ENCODE data around the gene KLHL6. TPM values are rescaled to one million over a fixed set of nuclear protein-coding genes. Genes with fewer than 3 reads are reported as not detected.

KLHL6 gene
- total RNA-seq, 3 donors from 2014 or later = 27.9 to 35.5 (median 29.9) TPM

- no peak overlapping the region for H3K4me3 Mint-ChIP-seq
- H3K9me3 Mint-ChIP-seq = no peaks in the 10 kb centered on the region
- peaks cover 48% of the 10 kb centered on the region for H3K36me3 Mint-ChIP-seq (ENCODE audit: insufficient read depth)
- peaks cover 2% of the 10 kb centered on the region for H3K4me1 Mint-ChIP-seq (ENCODE audit: low read depth)
- no peak for ATAC-seq
- H3K27me3 Mint-ChIP-seq (ENCODE audit: low read depth) = no peaks in the 10 kb centered on the region
- no peak for DNase-seq
Measured at GRCh38 chr3:183494341-183494740, 61.2 kb downstream of the KLHL6 start.

GRCh38 chr3:183493296-183494045 lies 62.0 kb downstream of the KLHL6 start:
- DNase-seq (no peak), ATAC-seq (no peak)
- H3K36me3 Mint-ChIP-seq (ENCODE audit: insufficient read depth) = peaks cover 47% of the 10 kb centered on the region
- H3K27me3 Mint-ChIP-seq (ENCODE audit: low read depth) = no peaks in the 10 kb centered on the region
- no peaks in the 10 kb centered on the region for H3K9me3 Mint-ChIP-seq
- H3K4me3 Mint-ChIP-seq = no peak overlapping the region
- peaks cover 2% of the 10 kb centered on the region for H3K4me1 Mint-ChIP-seq (ENCODE audit: low read depth)

- Mint-ChIP-seq H3K27me3 (ENCODE audit: low read depth) (no peaks in the 10 kb centered on the region), H3K4me3 (no peak overlapping the region), H3K4me1 (ENCODE audit: low read depth) (peaks cover 2% of the 10 kb centered on the region), H3K36me3 (ENCODE audit: insufficient read depth) (peaks cover 43% of the 10 kb centered on the region), H3K9me3 (no peaks in the 10 kb centered on the region)
- ATAC-seq (no peak), DNase-seq (no peak)
Measured at GRCh38 chr3:183492849-183493179, 62.7 kb downstream of the KLHL6 start.

- no peaks in the 10 kb centered on the region for H3K9me3 Mint-ChIP-seq
- DNase-seq (no peak), ATAC-seq (no peak)
- H3K36me3 Mint-ChIP-seq (ENCODE audit: insufficient read depth) = peaks cover 39% of the 10 kb centered on the region
- H3K4me1 Mint-ChIP-seq (ENCODE audit: low read depth) = peaks cover 2% of the 10 kb centered on the region
- no peaks in the 10 kb centered on the region for H3K27me3 Mint-ChIP-seq (ENCODE audit: low read depth)
- no peak overlapping the region for H3K4me3 Mint-ChIP-seq
Measured at GRCh38 chr3:183491923-183492848, 63.3 kb downstream of the KLHL6 start.

GRCh38 chr3:183491109-183491922 lies 64.2 kb downstream of the KLHL6 start:
- Mint-ChIP-seq H3K27me3 (ENCODE audit: low read depth) (no peaks in the 10 kb centered on the region), H3K36me3 (ENCODE audit: insufficient read depth) (peaks cover 39% of the 10 kb centered on the region), H3K4me3 (no peak overlapping the region), H3K4me1 (ENCODE audit: low read depth) (peaks cover 2% of the 10 kb centered on the region), H3K9me3 (no peaks in the 10 kb centered on the region)
- ATAC-seq (no peak), DNase-seq (no peak)

- peaks cover 2% of the 10 kb centered on the region for H3K4me1 Mint-ChIP-seq (ENCODE audit: low read depth)
- H3K9me3 Mint-ChIP-seq = no peaks in the 10 kb centered on the region
- no peaks in the 10 kb centered on the region for H3K27me3 Mint-ChIP-seq (ENCODE audit: low read depth)
- DNase-seq (no peak), ATAC-seq (no peak)
- H3K36me3 Mint-ChIP-seq (ENCODE audit: insufficient read depth) = peaks cover 39% of the 10 kb centered on the region
- H3K4me3 Mint-ChIP-seq = no peak overlapping the region
Measured at GRCh38 chr3:183490653-183491052, 64.9 kb downstream of the KLHL6 start.

- no peak overlapping the region for H3K4me3 Mint-ChIP-seq
- peaks cover 2% of the 10 kb centered on the region for H3K4me1 Mint-ChIP-seq (ENCODE audit: low read depth)
- H3K36me3 Mint-ChIP-seq (ENCODE audit: insufficient read depth) = peaks cover 39% of the 10 kb centered on the region
- H3K9me3 Mint-ChIP-seq = no peaks in the 10 kb centered on the region
- H3K27me3 Mint-ChIP-seq (ENCODE audit: low read depth) = no peaks in the 10 kb centered on the region
- no peak for DNase-seq
- ATAC-seq = no peak
Measured at GRCh38 chr3:183490211-183490601, 65.3 kb downstream of the KLHL6 start.

- Mint-ChIP-seq H3K36me3 (ENCODE audit: insufficient read depth) (peaks cover 39% of the 10 kb centered on the region), H3K4me1 (ENCODE audit: low read depth) (peaks cover 2% of the 10 kb centered on the region), H3K9me3 (no peaks in the 10 kb centered on the region), H3K4me3 (no peak overlapping the region), H3K27me3 (ENCODE audit: low read depth) (no peaks in the 10 kb centered on the region)
- DNase-seq (no peak), ATAC-seq (no peak)
Measured at GRCh38 chr3:183489455-183490210, 65.9 kb downstream of the KLHL6 start.

- no peak for DNase-seq
- no peaks in the 10 kb centered on the region for H3K27me3 Mint-ChIP-seq (ENCODE audit: low read depth)
- peaks cover 2% of the 10 kb centered on the region for H3K4me1 Mint-ChIP-seq (ENCODE audit: low read depth)
- no peak overlapping the region for H3K4me3 Mint-ChIP-seq
- H3K9me3 Mint-ChIP-seq = no peaks in the 10 kb centered on the region
- ATAC-seq = no peak
- H3K36me3 Mint-ChIP-seq (ENCODE audit: insufficient read depth) = peaks cover 30% of the 10 kb centered on the region
Measured at GRCh38 chr3:183488343-183488742, 67.2 kb downstream of the KLHL6 start.

- Mint-ChIP-seq H3K27me3 (ENCODE audit: low read depth) (no peaks in the 10 kb centered on the region), H3K4me1 (ENCODE audit: low read depth) (peaks cover 2% of the 10 kb centered on the region), H3K9me3 (no peaks in the 10 kb centered on the region), H3K36me3 (ENCODE audit: insufficient read depth) (peaks cover 25% of the 10 kb centered on the region), H3K4me3 (no peak overlapping the region)
- no peak for ATAC-seq
- DNase-seq = no peak
Measured at GRCh38 chr3:183487896-183488295, 67.6 kb downstream of the KLHL6 start.

- DNase-seq (no peak), ATAC-seq (no peak)
- H3K4me1 Mint-ChIP-seq (ENCODE audit: low read depth) = peaks cover 2% of the 10 kb centered on the region
- H3K4me3 Mint-ChIP-seq = no peak overlapping the region
- H3K9me3 Mint-ChIP-seq = no peaks in the 10 kb centered on the region
- H3K36me3 Mint-ChIP-seq (ENCODE audit: insufficient read depth) = peaks cover 16% of the 10 kb centered on the region
- H3K27me3 Mint-ChIP-seq (ENCODE audit: low read depth) = no peaks in the 10 kb centered on the region
Measured at GRCh38 chr3:183487016-183487415, 68.5 kb downstream of the KLHL6 start.

- Mint-ChIP-seq H3K27me3 (ENCODE audit: low read depth) (no peaks in the 10 kb centered on the region), H3K9me3 (no peaks in the 10 kb centered on the region)
Measured at GRCh38 chr3:183486472-183486871, 69.0 kb downstream of the KLHL6 start.

GRCh38 chr3:183485585-183485984 lies 69.9 kb downstream of the KLHL6 start:
- DNase-seq = no peak
- Mint-ChIP-seq H3K4me3 (no peak overlapping the region), H3K9me3 (no peaks in the 10 kb centered on the region), H3K27me3 (ENCODE audit: low read depth) (no peaks in the 10 kb centered on the region), H3K4me1 (ENCODE audit: low read depth) (peaks cover 3% of the 10 kb centered on the region), H3K36me3 (ENCODE audit: insufficient read depth) (peaks cover 7% of the 10 kb centered on the region)
- ATAC-seq = no peak

More at GRCh38 chr3:183486472-183486871, 69.0 kb downstream of the KLHL6 start:
- H3K4me3 Mint-ChIP-seq = no peak overlapping the region
- H3K4me1 Mint-ChIP-seq (ENCODE audit: low read depth) = peaks cover 3% of the 10 kb centered on the region
- ATAC-seq = no peak
- H3K36me3 Mint-ChIP-seq (ENCODE audit: insufficient read depth) = peaks cover 11% of the 10 kb centered on the region
- no peak for DNase-seq

GRCh38 chr3:183485093-183485492 lies 70.4 kb downstream of the KLHL6 start:
- DNase-seq (no peak), ATAC-seq (no peak)
- no peak overlapping the region for H3K4me3 Mint-ChIP-seq
- no peaks in the 10 kb centered on the region for H3K9me3 Mint-ChIP-seq
- H3K4me1 Mint-ChIP-seq (ENCODE audit: low read depth) = peaks cover 5% of the 10 kb centered on the region
- H3K27me3 Mint-ChIP-seq (ENCODE audit: low read depth) = no peaks in the 10 kb centered on the region
- peaks cover 7% of the 10 kb centered on the region for H3K36me3 Mint-ChIP-seq (ENCODE audit: insufficient read depth)
